HTR-8/SVneo (cell line): ENCODE measurements around the gene CACNA2D3.
"Not testable (repeated sequence)": the region's sequence is repeated elsewhere in the genome, so short reads cannot be mapped to it uniquely, and the experiment has no call there.

Source experiments
- DNase-seq: peaks from one replicate; pipeline ENCODE4 v3.0.0; 2011; ENCODE audit warnings: low spot score, mixed read lengths; ENCODE audit not compliant: insufficient read length
- FAIRE-seq: peaks from 2 replicates; lab custom pipeline; 2011; peaks lifted over from hg19 to GRCh38; lab: Jason Lieb, UNC

The CACNA2D3 gene

DNA sequence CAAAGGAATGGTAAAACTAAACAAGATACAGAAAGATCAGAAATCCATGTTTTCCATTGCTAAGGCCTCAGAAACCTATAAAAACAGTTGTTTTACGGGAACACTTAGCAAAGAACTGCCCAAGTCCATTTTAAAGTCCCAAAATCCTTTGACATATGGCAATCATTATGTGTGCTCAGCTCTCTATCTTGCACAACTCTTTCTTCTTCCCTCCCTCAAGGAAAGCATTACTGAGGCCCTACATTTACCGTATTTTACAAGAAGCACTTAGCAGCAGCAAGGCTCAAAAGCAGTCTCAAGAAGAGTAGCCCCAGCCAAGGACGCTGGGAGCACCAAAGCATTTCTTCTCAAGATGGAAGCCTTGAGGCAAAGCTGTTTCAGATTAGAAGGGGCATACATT, 975.1 kb downstream of the CACNA2D3 start:
- FAIRE-seq (no peak), DNase-seq (no peak)

DNA sequence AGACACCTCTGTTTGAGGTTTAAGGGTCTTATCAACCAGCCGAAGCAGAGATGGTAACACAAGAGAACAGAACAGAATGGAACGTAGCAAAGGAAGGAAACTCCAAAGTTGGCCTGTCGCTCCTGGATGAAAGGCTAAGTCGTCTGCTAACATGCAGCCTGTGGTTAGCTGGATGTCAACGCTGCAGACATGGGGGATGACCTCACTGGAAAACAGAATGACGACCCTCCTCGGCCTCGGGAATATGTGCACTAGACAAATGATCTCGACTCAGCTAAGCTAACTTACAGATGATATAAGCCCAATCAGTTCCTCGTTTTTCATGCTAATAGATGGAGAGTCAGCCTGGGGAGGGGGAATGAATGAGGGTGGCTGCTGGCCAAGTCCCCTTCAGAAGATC, 983.3 kb downstream of the CACNA2D3 start:
- no peak for DNase-seq
- no peak for FAIRE-seq

DNA sequence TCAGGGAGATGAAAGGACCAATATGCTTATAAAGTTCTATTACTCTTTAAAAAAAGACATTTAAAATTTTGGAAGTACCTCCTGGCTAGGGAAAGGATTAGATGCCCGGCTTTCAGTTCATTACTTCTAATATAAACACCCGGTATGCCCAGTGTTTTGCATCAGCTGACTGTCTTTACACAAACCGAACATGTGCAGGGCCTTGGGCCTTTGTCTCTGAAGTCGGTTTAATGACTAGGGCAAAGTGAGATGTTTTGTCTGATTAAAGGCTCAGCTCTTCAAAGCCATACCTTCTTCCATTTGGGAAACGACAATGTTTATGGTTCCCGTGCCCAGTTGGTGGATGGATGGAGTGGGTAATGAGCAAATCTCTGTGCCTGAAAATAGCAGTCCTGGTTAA, 984.8 kb downstream of the CACNA2D3 start:
- DNase-seq (no peak), FAIRE-seq (no peak)

DNA sequence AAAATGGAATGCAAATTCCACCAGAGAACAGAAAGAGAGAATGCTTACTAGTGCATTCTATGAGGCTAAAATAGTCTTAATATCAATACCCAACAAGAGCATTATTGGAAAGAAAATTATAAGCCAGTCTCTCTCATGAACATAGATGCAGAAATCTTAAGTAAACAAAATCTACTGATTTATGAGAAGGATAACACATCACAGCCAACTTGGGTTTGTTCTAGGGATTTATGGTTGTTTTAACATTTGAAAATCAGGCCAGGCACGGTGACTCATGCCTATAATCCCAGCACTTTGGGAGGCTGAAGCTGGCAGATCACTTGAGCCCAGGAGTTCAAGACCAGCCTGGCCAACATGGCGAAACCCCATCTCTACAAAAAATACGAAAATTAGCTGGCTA, 989.6 kb downstream of the CACNA2D3 start:
- not testable (repeated sequence) for DNase-seq, FAIRE-seq

DNA sequence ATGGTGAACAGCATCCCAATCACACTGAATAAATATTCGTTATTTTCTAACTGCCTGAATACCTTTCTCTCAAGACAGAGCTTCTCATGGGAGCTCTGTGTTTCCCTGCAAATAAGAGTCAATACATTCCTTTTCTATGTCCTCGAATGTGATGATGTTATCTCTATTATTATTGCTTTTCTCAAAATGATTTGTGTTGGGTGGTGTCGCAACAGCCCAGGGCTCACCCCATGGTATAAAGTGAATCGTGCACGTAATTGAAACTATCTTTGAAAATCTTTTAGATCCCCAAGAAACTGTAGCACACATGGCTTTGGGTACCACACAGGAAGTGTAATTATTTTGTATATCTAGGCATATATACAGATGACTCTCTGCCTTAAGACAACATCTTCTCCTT, 996.1 kb downstream of the CACNA2D3 start:
- FAIRE-seq (no peak), DNase-seq (no peak)

DNA sequence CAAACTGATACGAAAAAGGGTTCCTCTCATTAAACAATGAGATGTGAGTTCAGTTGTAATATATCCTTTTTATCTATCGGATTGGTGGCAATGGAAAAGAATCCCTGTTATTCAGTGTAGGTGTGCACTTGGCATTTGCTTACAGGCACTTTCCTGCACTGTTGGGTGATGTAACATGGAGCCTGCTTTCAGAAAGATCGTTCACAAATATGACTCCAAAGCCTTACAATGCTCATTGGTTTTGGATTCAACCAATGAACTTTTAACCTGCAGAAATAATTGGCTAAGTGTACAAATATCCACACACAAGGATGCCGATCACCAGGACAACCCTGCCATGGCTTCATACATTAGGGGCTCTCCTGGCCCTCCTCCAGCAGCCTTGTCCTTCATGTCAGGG, 996.9 kb downstream of the CACNA2D3 start:
- no peak for DNase-seq
- no peak for FAIRE-seq

DNA sequence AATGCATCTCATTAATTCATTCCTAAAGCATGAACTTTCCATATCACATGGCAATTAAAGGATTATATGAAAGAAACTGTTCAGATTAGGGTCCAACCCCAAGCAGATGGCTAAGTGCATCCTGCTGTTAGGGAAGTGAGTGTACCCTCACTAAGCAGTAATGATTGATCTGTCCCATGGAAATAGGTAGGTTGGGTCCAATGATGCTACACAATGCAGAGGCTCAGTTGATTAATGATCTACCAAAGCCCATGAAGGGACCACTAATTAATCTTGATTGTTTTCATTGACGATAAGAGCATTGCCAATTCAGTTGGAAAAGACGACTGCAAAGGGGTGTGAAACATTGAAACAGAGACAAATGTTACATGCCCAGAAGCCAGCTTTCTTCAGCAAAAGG, 1000.0 kb downstream of the CACNA2D3 start:
- FAIRE-seq, result no peak
- no peak for DNase-seq
